ENCODE results near the gene TMEM94. TPM values are rescaled to one million over a fixed set of nuclear protein-coding genes. Genes with fewer than 3 reads are reported as not detected.
A peak's percentile ranks its signal among the peaks of the same experiment; 100 is the strongest.

The TMEM94 gene
- total and polyA plus RNA-seq, 2 of the 13 experiments (the other 11 are each of a cell fraction or from before 2014, with no cell fraction given), result 32.6 to 134 TPM

- TF ChIP-seq LBX2 (CRISPR knock-in tag; IDR thresholded peaks at IDR 0.05; ENCODE audit: borderline replicate concordance), result peak; percentile 98
- no peak for TF ChIP-seq CBX2 (IDR thresholded peaks at IDR 0.05; ENCODE audit: low read depth, low read length)
- TF ChIP-seq CBX2 (CRISPR knock-in tag; IDR thresholded peaks at IDR 0.05; ENCODE audit: low read depth), result no peak; the same call in 1 of the 2 replicates
- TF ChIP-seq IRF1 (CRISPR knock-in tag; IDR thresholded peaks at IDR 0.05; ENCODE audit: low read depth), result no peak; the same call in 1 of the 2 replicates
- no peak; the same call in 1 of the 2 replicates for TF ChIP-seq ZNF550 (CRISPR knock-in tag; IDR thresholded peaks at IDR 0.05; ENCODE audit: borderline replicate concordance)
- peak; percentile 80 for TF ChIP-seq ZNF800 (CRISPR knock-in tag; IDR thresholded peaks at IDR 0.05)
- TF ChIP-seq HNF1A (IDR thresholded peaks at IDR 0.05; ENCODE audit: low read depth), result no peak
- TF ChIP-seq HNF1A (CRISPR knock-in tag; IDR thresholded peaks at IDR 0.05; ENCODE audit: borderline replicate concordance), result peak; percentile 64; the same call in 1 of the 2 replicates
- 0 out of 2 replicates have a peak, but pooled peaks have one; percentile 73 for TF ChIP-seq PAWR (CRISPR knock-in tag; IDR thresholded peaks at IDR 0.05; ENCODE audit: borderline replicate concordance)
- TF ChIP-seq ZNF512 (CRISPR knock-in tag; IDR thresholded peaks at IDR 0.05), result 0 out of 2 replicates have a peak, but pooled peaks have one; percentile 52
- TF ChIP-seq SMAD9 (CRISPR knock-in tag; IDR thresholded peaks at IDR 0.05), result peak; percentile 97
- peak; percentile 93 for TF ChIP-seq AKAP8 (CRISPR knock-in tag; IDR thresholded peaks at IDR 0.05)
- TF ChIP-seq ZBTB43 (CRISPR knock-in tag; conservative IDR thresholded peaks at IDR 0.05), result peak; percentile 68; the same call in 1 of the 2 replicates
- no peak for TF ChIP-seq NR1H2 (CRISPR knock-in tag; IDR thresholded peaks at IDR 0.05; ENCODE audit: borderline replicate concordance, low read depth)
- peak; percentile 66; the same call in 1 of the 2 replicates for TF ChIP-seq RCOR2 (CRISPR knock-in tag; IDR thresholded peaks at IDR 0.05)
- TF ChIP-seq ZNF652 (CRISPR knock-in tag; IDR thresholded peaks at IDR 0.05; ENCODE audit: borderline replicate concordance, low read depth), result no peak
- peak; percentile 54 for TF ChIP-seq NCOA2 (CRISPR knock-in tag; IDR thresholded peaks at IDR 0.05)
- peak; percentile 84 for TF ChIP-seq AGO1 (IDR thresholded peaks at IDR 0.05; ENCODE audit: low read depth, low read length, poor library complexity, severe bottlenecking)
Observed at GRCh38 chr17:75515496-75516254, 59.2 kb downstream of the TMEM94 start, which contains the start of gene CASKIN2 (continued).

All from HepG2 (cell line).